Fibroblast of villous mesenchyme (primary cell): ENCODE data around the gene SORL1. TPM values are rescaled to one million over a fixed set of nuclear protein-coding genes. Genes with fewer than 3 reads are reported as not detected.
"Not testable (repeated sequence)": the region's sequence is repeated elsewhere in the genome, so short reads cannot be mapped to it uniquely, and the experiment has no call there.

Source experiments
- DNase-seq: peaks from one replicate; pipeline ENCODE4 v3.0.0-alpha.2; 2010; ENCODE audit warnings: low read depth
- H3K4me3 ChIP-seq: 2 replicates; pipeline ENCODE4 v1.5.1; 2011; ENCODE audit warnings: low read depth, mild to moderate bottlenecking, low read length
- CTCF ChIP-seq: IDR thresholded peaks from 2 replicates; pipeline ENCODE4 v1.5.1; 2012; ENCODE audit warnings: low read depth, mild to moderate bottlenecking, low read length; ENCODE audit not compliant: insufficient read depth
- total RNA-seq: library from RNA; depleted of rRNA; stranded (reverse); fragments of >200 nt; gene quantifications from 2 replicates; pipeline ENCODE4 v1.2.3, GENCODE V29; 2012

Gene SORL1
- total RNA-seq = under 0.01 and 0.43 TPM in 2 replicates

DNA sequence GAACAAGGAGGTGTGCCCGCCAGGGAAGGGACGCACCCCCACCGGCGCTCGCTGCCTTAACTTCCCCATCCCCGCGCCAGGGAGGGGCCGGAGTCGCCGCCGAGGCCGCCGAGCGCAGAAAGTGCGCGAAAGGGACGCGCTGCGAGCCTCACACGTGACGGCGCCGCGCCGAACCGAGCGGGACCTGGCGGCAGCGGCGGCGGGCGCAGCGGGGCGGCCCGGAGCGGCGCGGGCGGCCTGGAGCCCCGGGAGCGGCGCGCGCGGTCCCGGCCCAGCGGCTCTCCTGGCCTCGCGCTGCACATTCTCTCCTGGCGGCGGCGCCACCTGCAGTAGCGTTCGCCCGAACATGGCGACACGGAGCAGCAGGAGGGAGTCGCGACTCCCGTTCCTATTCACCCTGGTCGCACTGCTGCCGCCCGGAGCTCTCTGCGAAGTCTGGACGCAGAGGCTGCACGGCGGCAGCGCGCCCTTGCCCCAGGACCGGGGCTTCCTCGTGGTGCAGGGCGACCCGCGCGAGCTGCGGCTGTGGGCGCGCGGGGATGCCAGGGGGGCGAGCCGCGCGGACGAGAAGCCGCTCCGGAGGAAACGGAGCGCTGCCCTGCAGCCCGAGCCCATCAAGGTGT is at the start of gene SORL1:
Gene SORL1 (plus strand): TSS at position 329 of the 623 bp plus-strand sequence. CDS start 18 bp downstream, at position 347.
- peak; percentile 54 for TF ChIP-seq CTCF
- peak within 1 kb of the TSS; percentile 57 for H3K4me3 ChIP-seq
- DNase-seq = peak; percentile 47

DNA sequence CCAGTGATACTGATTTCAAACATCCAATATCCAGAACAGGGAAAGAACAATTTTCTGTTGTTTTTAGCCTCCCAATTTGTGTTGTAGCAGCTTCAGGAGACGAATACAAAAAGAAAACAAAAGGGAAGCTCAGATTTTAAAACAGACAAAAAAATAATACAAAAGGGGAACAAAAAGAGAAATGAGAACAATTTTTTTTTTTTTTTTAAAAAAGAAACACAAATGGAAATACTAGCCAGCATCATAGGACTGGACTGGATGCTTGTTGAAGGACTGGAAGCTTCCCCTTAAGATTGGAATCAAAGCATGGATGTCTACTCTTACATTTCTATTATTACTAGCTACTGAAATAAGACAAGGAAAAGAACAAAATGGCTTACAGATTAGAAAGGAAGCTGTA is 46.5 kb upstream of the SORL1 start:
- H3K4me3 ChIP-seq = no peak overlapping the region
- DNase-seq = no peak
- no peak for TF ChIP-seq CTCF

GRCh38 chr11:121406291-121406690 is 45.8 kb upstream of the SORL1 start:
- TF ChIP-seq CTCF = no peak
- H3K4me3 ChIP-seq = no peak overlapping the region
- no peak for DNase-seq

DNA sequence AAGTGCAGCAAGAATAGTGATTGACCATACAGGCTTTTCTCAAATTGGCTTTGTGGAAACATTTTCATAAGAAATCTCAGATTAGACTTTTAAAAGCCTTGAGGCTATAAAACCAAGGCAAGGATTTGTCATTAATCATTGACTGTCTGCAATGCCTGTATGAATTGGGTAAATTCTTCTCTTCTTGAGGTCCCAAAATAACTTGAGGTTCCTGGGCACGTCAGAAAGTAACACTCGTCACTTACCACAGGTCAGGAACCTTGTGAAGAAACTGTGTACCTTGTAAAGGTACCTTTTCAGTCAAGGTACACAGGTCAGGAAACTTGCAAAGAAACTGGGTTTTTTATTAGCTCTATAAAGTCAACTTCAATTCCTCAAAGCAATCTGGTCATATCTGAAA is 43.3 kb upstream of the SORL1 start:
- H3K4me3 ChIP-seq = no peak overlapping the region
- no peak for TF ChIP-seq CTCF
- DNase-seq = no peak

DNA sequence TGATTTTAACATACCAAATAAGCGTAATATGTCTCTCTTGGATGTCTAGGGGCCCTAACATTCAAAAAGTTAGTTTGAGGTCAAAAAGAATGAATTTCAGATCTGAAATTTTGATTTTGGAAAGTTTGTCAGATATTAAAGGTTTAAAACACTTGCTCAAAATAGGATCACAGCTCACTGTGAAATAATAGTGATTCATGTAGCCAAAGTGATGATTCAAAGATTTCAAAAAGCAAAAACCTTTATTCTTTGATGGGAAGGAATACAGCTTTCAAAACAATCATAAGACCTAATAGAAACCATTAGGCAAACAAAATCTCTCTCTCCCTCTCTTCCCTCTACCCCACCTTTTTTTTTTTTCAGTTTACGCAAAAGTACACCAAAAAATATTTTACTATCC is 42.1 kb upstream of the SORL1 start:
- not testable (repeated sequence) for DNase-seq, H3K4me3 ChIP-seq

DNA sequence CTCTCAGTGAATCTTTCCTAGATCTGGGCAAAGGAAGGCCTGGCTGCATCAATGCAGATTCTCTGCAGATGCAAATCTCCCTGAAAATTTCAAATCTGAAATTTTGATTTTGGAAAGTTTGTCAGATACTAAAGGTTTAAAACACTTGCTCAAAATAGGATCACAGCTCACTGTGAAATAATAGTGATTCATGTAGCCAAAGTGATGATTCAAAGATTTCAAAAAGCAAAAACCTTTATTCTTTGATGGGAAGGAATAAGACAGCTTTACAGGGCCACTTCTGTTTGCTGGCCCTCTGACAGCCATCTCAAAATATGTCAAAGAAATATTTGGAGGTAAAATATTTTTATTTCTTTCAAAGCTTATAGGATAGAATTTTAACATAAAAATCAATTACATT is 40.8 kb upstream of the SORL1 start:
- DNase-seq, H3K4me3 ChIP-seq: not testable (repeated sequence)

GRCh38 chr11:121412000-121412587 is 40.0 kb upstream of the SORL1 start:
- no peak for DNase-seq
- TF ChIP-seq CTCF = no peak

More at GRCh38 chr11:121412000-121412587, 40.0 kb upstream of the SORL1 start:
- no peak overlapping the region for H3K4me3 ChIP-seq
